HepG2 (cell line): ENCODE results near the gene INO80B. TPM values are rescaled to one million over a fixed set of nuclear protein-coding genes. Genes with fewer than 3 reads are reported as not detected.

ENCODE experiments used
- ATAC-seq: fragments of 200-7000 bp; cut with Tn5 transposase; 3 replicates; pipeline ENCODE4 v1.9.1; 2020; ENCODE audit warnings: mild to moderate bottlenecking, moderate library complexity
- BruUV-seq: library from RNA; stranded (reverse); fragments of 400-500 nt; replicated peaks from 2 replicates; lab custom pipeline; 2021; lab: Mats Ljungman, UMichigan
- CTCF ChIA-PET: fragments of 300-600 bp; formaldehyde crosslinking; extraction: SDS; loops from one replicate; lab custom pipeline; 2021; ENCODE audit warnings: low total read pairs, inconsistent platforms, low intra/inter-chr PET ratio; lab: Yijun Ruan, JAX
- POLR2A ChIA-PET: fragments of 350-600 bp; sonication (Branson Sonifier 250); formaldehyde crosslinking; loops from one replicate; lab custom pipeline; 2020; ENCODE audit warnings: antibody characterized with exemption, inconsistent platforms; lab: Yijun Ruan, JAX
- DNase-seq: peaks from one replicate; pipeline ENCODE4 v3.0.0-alpha.2; 2015; ENCODE audit warnings: low spot score
- FAIRE-seq: peaks from 3 replicates; lab custom pipeline; 2011; peaks lifted over from hg19 to GRCh38; lab: Jason Lieb, UNC
- H2AFZ ChIP-seq: one replicate; pipeline ENCODE4 v1.6.1; 2011; ENCODE audit warnings: low read length, inconsistent platforms
- H3K27ac ChIP-seq: fragments of 300-600 bp; 3 replicates; pipeline ENCODE4 v1.8.0; 2011; ENCODE audit warnings: mixed run types, mild to moderate bottlenecking, mixed read lengths, low read length, inconsistent platforms; ENCODE audit not compliant: insufficient read depth; ENCODE audit errors: extremely low read length
- H3K27me3 ChIP-seq, 2 experiments: fragments of 200-600 bp in 1 of 2; 2 replicates in 1 of 2; 3 replicates in 1 of 2; pipeline versions ENCODE4 v1.6.0 to v1.8.0; 2011; ENCODE audit warnings: low read length in 2 of 2, mild to moderate bottlenecking in 2 of 2, moderate library complexity in 2 of 2, inconsistent platforms in 1 of 2; ENCODE audit not compliant: insufficient read depth in 2 of 2, control insufficient read depth in 1 of 2
- H3K36me3 ChIP-seq, 2 experiments: fragments of 200-600 bp in 1 of 2; replicated peaks in 1 of 2; 2 replicates in 1 of 2; 3 replicates in 1 of 2; pipeline versions ENCODE4 v1.5.1 to v1.8.0; 2011; ENCODE audit warnings: low read length in 2 of 2, inconsistent platforms in 1 of 2; ENCODE audit not compliant: insufficient read depth in 2 of 2, control insufficient read depth in 1 of 2
- H3K4me1 ChIP-seq: 2 replicates; pipeline ENCODE4 v1.5.1; 2012; ENCODE audit warnings: low read length, inconsistent platforms; ENCODE audit not compliant: insufficient read depth
- H3K4me2 ChIP-seq: 2 replicates; pipeline ENCODE4 v1.6.0; 2011; ENCODE audit warnings: low read depth, low read length, inconsistent platforms
- H3K4me3 ChIP-seq, 3 experiments: fragments of 200-600 bp in 1 of 3; sonication (generic), shearing (Covaris generic) in 1 of 3; replicated peaks in 1 of 3; 2 replicates each; pipeline ENCODE4 v1.5.1; 2011 to 2016; ENCODE audit warnings: low read length in 3 of 3, inconsistent platforms in 2 of 3, low read depth in 2 of 3, mild to moderate bottlenecking in 2 of 3, control low read depth in 1 of 3, mixed read lengths in 1 of 3; ENCODE audit not compliant: insufficient read depth in 1 of 3
- H3K79me2 ChIP-seq: one replicate; pipeline ENCODE4 v1.6.1; 2011; ENCODE audit warnings: low read length, inconsistent platforms; ENCODE audit not compliant: insufficient read depth
- H3K9ac ChIP-seq: 2 replicates; pipeline ENCODE4 v1.6.0; 2011; ENCODE audit warnings: mild to moderate bottlenecking, low read depth, low read length, inconsistent platforms; ENCODE audit not compliant: insufficient read depth
- H3K9me3 ChIP-seq: 2 replicates; pipeline ENCODE4 v1.5.1; 2012; ENCODE audit warnings: mild to moderate bottlenecking, low read length
- H4K20me1 ChIP-seq: 2 replicates; pipeline ENCODE4 v1.6.0; 2011; ENCODE audit warnings: inconsistent platforms, mild to moderate bottlenecking, low read length, moderate library complexity; ENCODE audit not compliant: insufficient read depth
- FOSL2 ChIP-seq: sonication (generic); formaldehyde crosslinking; IDR thresholded peaks from 2 replicates; pipeline ENCODE4 v1.4.0; 2020; ENCODE audit warnings: missing genetic modification reagents
- FOXA1 ChIP-seq, 2 experiments: fragments of 450-650 bp in 1 of 2; sonication (generic) in 1 of 2; formaldehyde crosslinking in 1 of 2; IDR thresholded peaks; 2 replicates each; pipeline versions ENCODE4 v1.4.0 to v1.6.1; 2016 to 2020; ENCODE audit warnings: missing genetic modification reagents in 1 of 2
- FOXP1 ChIP-seq, 2 experiments: fragments of 450-650 bp in 1 of 2; IDR thresholded peaks; 2 replicates each; pipeline ENCODE4 v1.6.1; 2017 to 2018; ENCODE audit warnings: antibody characterized with exemption in 1 of 2
- GATAD2A ChIP-seq: IDR thresholded peaks from 2 replicates; pipeline ENCODE4 v1.6.1; 2016
- HNF1B ChIP-seq: sonication (generic); formaldehyde crosslinking; IDR thresholded peaks from 2 replicates; pipeline ENCODE4 v1.5.1; 2020; ENCODE audit warnings: mild to moderate bottlenecking, moderate library complexity, missing genetic modification reagents
- HNF4G ChIP-seq, 2 experiments: sonication (generic) in 1 of 2; formaldehyde crosslinking in 1 of 2; IDR thresholded peaks; 2 replicates each; pipeline versions ENCODE4 v1.4.0 to v1.6.1; 2011 to 2020; ENCODE audit warnings: borderline replicate concordance in 2 of 2, low read depth in 2 of 2, mild to moderate bottlenecking in 2 of 2, low read length in 1 of 2, missing genetic modification reagents in 1 of 2, moderate library complexity in 1 of 2
- HOXA7 ChIP-seq: sonication (generic); formaldehyde crosslinking; IDR thresholded peaks from 2 replicates; pipeline ENCODE4 v1.8.1; 2022; ENCODE audit warnings: mild to moderate bottlenecking, missing genetic modification reagents, moderate library complexity
- JUND ChIP-seq: sonication (generic); formaldehyde crosslinking; IDR thresholded peaks from 2 replicates; pipeline ENCODE4 v1.8.0; 2022; ENCODE audit warnings: mild to moderate bottlenecking, missing genetic modification reagents
- KMT2A ChIP-seq: sonication (generic); formaldehyde crosslinking; IDR thresholded peaks from 2 replicates; pipeline ENCODE4 v1.4.0; 2020; ENCODE audit warnings: missing genetic modification reagents
- PLRG1 ChIP-seq: fragments of 450-650 bp; conservative IDR thresholded peaks from 2 replicates; pipeline ENCODE4 v1.6.1; 2016
- SAP130 ChIP-seq: IDR thresholded peaks from 2 replicates; pipeline ENCODE4 v1.6.1; 2016; ENCODE audit warnings: low read depth
- SKI ChIP-seq: fragments of 450-650 bp; IDR thresholded peaks from one replicate; pipeline ENCODE4 v1.6.1; 2018; ENCODE audit warnings: mild to moderate bottlenecking; ENCODE audit not compliant: partially characterized antibody
- SNAPC2 ChIP-seq: sonication (generic); formaldehyde crosslinking; IDR thresholded peaks from 2 replicates; pipeline ENCODE4 v1.8.1; 2022; ENCODE audit warnings: mild to moderate bottlenecking, missing genetic modification reagents
- SOX13 ChIP-seq, 3 experiments: fragments of 450-650 bp in 1 of 3; sonication (generic) in 1 of 3; formaldehyde crosslinking in 1 of 3; IDR thresholded peaks in 2 of 3; conservative IDR thresholded peaks in 1 of 3; 2 replicates each; pipeline versions ENCODE4 v1.5.0 to v1.6.1; 2016 to 2020; ENCODE audit warnings: antibody characterized with exemption in 1 of 3, mild to moderate bottlenecking in 1 of 3, missing compliant biosample characterization in 1 of 3, missing genetic modification reagents in 1 of 3, moderate library complexity in 1 of 3
- TFE3 ChIP-seq: IDR thresholded peaks from 2 replicates; pipeline ENCODE4 v1.6.1; 2016
- THAP11 ChIP-seq: IDR thresholded peaks from 2 replicates; pipeline ENCODE4 v1.6.1; 2016; ENCODE audit warnings: missing biosample characterization, missing genetic modification reagents
- TSC22D2 ChIP-seq: sonication (generic); formaldehyde crosslinking; IDR thresholded peaks from 2 replicates; pipeline ENCODE4 v1.5.1; 2020; ENCODE audit warnings: missing genetic modification reagents, mild to moderate bottlenecking, borderline replicate concordance
- ZNF441 ChIP-seq: sonication (generic); formaldehyde crosslinking; IDR thresholded peaks from 2 replicates; pipeline ENCODE4 v1.7.0; 2021; ENCODE audit warnings: missing genetic modification reagents, borderline replicate concordance
- ZNF761 ChIP-seq: sonication (generic); formaldehyde crosslinking; conservative IDR thresholded peaks from 2 replicates; pipeline ENCODE4 v1.4.0; 2020; ENCODE audit warnings: mild to moderate bottlenecking, missing genetic modification reagents
- ZSCAN22 ChIP-seq: sonication (generic); formaldehyde crosslinking; IDR thresholded peaks from 2 replicates; pipeline ENCODE4 v1.4.0; 2020; ENCODE audit warnings: mild to moderate bottlenecking, missing genetic modification reagents
- WGBS: methylation state at CpG from one replicate; pipeline ENCODE4 v1.1.6; 2017; ENCODE audit warnings: low lambda C conversion rate; 5-methylcytosine and 5-hydroxymethylcytosine counted together
- in situ Hi-C: cut with HindIII; loops from 2 replicates; pipeline ENCODE4 v1.10.0; 2017; ENCODE audit warnings: low pct_unique_long_range_greater_than_20kb; ENCODE audit not compliant: extremely low pct_ligation_motif_present
- intact Hi-C: fragments of 100-400 bp; cut with micrococcal nuclease; formaldehyde crosslinking; loops from one replicate; pipeline ENCODE4 v1.10.0; 2022; ENCODE audit not compliant: unreplicated experiment
- polyA plus RNA-seq, 8 experiments: library from polyadenylated mRNA; depleted of rRNA in 3 of 8; stranded (reverse) in 7 of 8; unstranded in 1 of 8; fragments of >200 nt; fragmentation: Illumina TruSeq in 4 of 8; extraction: Trizol in 4 of 8; gene quantifications; 2 replicates each; pipeline versions ENCODE4 v1.2.1 to v1.2.3, GENCODE V29; 2011 to 2016; ENCODE audit warnings: low read depth in 4 of 8, missing spikeins in 1 of 8, mixed read lengths in 1 of 8; ENCODE audit not compliant: insufficient read depth in 1 of 8
- total RNA-seq, 5 experiments: library from RNA; depleted of rRNA; stranded (reverse); fragments of >200 nt; fragmentation: Illumina TruSeq; extraction: Trizol; gene quantifications; 2 replicates each; pipeline ENCODE4 v1.2.3, GENCODE V29; 2016; ENCODE audit warnings: low read depth in 1 of 5
- TF ChIP-seq, protein P1 (sequence below): sonication (generic); formaldehyde crosslinking; conservative IDR thresholded peaks from 2 replicates; pipeline ENCODE4 v1.4.0; 2020; ENCODE audit warnings: missing genetic modification reagents

Gene INO80B
- total and polyA plus RNA-seq, 2 of the 13 experiments (the other 11 are each of a cell fraction or from before 2014, with no cell fraction given), result 6.2 to 14.5 TPM

GRCh38 chr2:74486141-74486540 lies 31.3 kb downstream of the INO80B start:
- BruUV-seq, result no TSS peak
- Histone ChIP-seq H3K4me3 (no peak overlapping the region), H3K79me2 (peaks cover 26% of the 10 kb centered on the region), H3K36me3 (peaks cover 15 to 17% of the 10 kb centered on the region in 2 experiments), H3K27ac (peak overlapping the region; percentile 46), H3K27me3 (no peaks in the 10 kb centered on the region; a peak in 1 of 5 replicates), H3K4me2 (no peak overlapping the region), H4K20me1 (no peaks in the 10 kb centered on the region), H3K9ac (no peak overlapping the region), H2AFZ (no peak overlapping the region), H3K9me3 (no peaks in the 10 kb centered on the region), H3K4me1 (peaks cover 80% of the 10 kb centered on the region)
- POLR2A ChIA-PET, result interaction anchor here (1.1 to 20.6 kb wide), 4 partner anchors 13 to 41 kb away, joined by 3 to 795 read pairs (median 93); partner anchors contain the start of genes AUP1, DQX1, HTRA2 and INO80B
- WGBS, result 60% methylated on average over 2 of the region's 2 CpGs
- intact Hi-C loops, result no loop called here
- ATAC-seq (no peak), DNase-seq (peak; percentile 79), FAIRE-seq (peak; percentile 77)
- in situ Hi-C loops, result no loop called here
- CTCF ChIA-PET, result no interaction called here
- peak; percentile 40 for TF ChIP-seq FOSL2 (CRISPR knock-in tag)
- TF ChIP-seq SKI, result peak; percentile 19
- TF ChIP-seq SOX13 (IDR thresholded peaks at IDR 0.05), result no peak
- peak in 1 of 2 experiments; percentile 71; a peak in 2 of 4 replicates for TF ChIP-seq SOX13 (CRISPR knock-in tag; conservative IDR thresholded peaks at IDR 0.05 in 1 of 2, IDR thresholded peaks at IDR 0.05 in 1 of 2)
- TF ChIP-seq GATAD2A (CRISPR knock-in tag), result peak; percentile 65
- 0 out of 2 replicates have a peak, but pooled peaks have one; percentile 26 for TF ChIP-seq TSC22D2 (CRISPR knock-in tag)
- no peak for TF ChIP-seq HNF1B (CRISPR knock-in tag)
- 0 out of 2 replicates have a peak, but pooled peaks have one; percentile 34 for TF ChIP-seq THAP11 (CRISPR knock-in tag)
- peak; percentile 41; the same call in 1 of the 2 replicates for TF ChIP-seq SAP130 (CRISPR knock-in tag)
- 0 out of 2 replicates have a peak, but pooled peaks have one; percentile 15 for TF ChIP-seq TFE3
- TF ChIP-seq JUND (CRISPR knock-in tag), result peak; percentile 3; the same call in 1 of the 2 replicates
- TF ChIP-seq, protein P1, sequence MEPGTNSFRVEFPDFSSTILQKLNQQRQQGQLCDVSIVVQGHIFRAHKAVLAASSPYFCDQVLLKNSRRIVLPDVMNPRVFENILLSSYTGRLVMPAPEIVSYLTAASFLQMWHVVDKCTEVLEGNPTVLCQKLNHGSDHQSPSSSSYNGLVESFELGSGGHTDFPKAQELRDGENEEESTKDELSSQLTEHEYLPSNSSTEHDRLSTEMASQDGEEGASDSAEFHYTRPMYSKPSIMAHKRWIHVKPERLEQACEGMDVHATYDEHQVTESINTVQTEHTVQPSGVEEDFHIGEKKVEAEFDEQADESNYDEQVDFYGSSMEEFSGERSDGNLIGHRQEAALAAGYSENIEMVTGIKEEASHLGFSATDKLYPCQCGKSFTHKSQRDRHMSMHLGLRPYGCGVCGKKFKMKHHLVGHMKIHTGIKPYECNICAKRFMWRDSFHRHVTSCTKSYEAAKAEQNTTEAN (CRISPR knock-in tag), result peak; percentile 99
- TF ChIP-seq ZNF761 (CRISPR knock-in tag), result peak; percentile 60; the same call in 1 of the 2 replicates
- peak; percentile 88 for TF ChIP-seq ZNF441
- TF ChIP-seq HNF4G (IDR thresholded peaks at IDR 0.05; ENCODE audit: borderline replicate concordance, low read depth, low read length), result peak; percentile 31; the same call in 1 of the 2 replicates
- no peak for TF ChIP-seq HNF4G (CRISPR knock-in tag; IDR thresholded peaks at IDR 0.05; ENCODE audit: borderline replicate concordance, low read depth)
- no peak; the same call in 1 of the 2 replicates for TF ChIP-seq KMT2A
- TF ChIP-seq FOXP1 (IDR thresholded peaks at IDR 0.05), result no peak
- peak; percentile 74 for TF ChIP-seq FOXP1 (CRISPR knock-in tag; IDR thresholded peaks at IDR 0.05)
- 0 out of 2 replicates have a peak, but pooled peaks have one; percentile 23 for TF ChIP-seq SNAPC2
- TF ChIP-seq HOXA7, result no peak
- no peak for TF ChIP-seq PLRG1
- peak; percentile 52; the same call in 1 of the 2 replicates for TF ChIP-seq FOXA1 (IDR thresholded peaks at IDR 0.05)
- peak; percentile 88 for TF ChIP-seq FOXA1 (CRISPR knock-in tag; IDR thresholded peaks at IDR 0.05)
- no peak for TF ChIP-seq ZSCAN22
